ENCODE data around the gene CYP8B1. TPM values are rescaled to one million over a fixed set of nuclear protein-coding genes. Genes with fewer than 3 reads are reported as not detected.

Gene CYP8B1
- total and polyA plus RNA-seq, 2 experiments from 2014 or later, result not detected

- H3K27me3 ChIP-seq (replicated peaks; ENCODE audit: insufficient read depth), result peaks cover 10% of the 10 kb centered on the region
- 32 to 41% methylated on average over 3 of the region's 3 CpGs for WGBS, 2 experiments (ENCODE audit: low coverage in 1 of 2, low lambda C conversion rate in 2 of 2, missing lambda C conversion rate in 2 of 2)
- H3K36me3 ChIP-seq (ENCODE audit: low read depth), result no peaks in the 10 kb centered on the region
- no peak overlapping the region for H3K27ac ChIP-seq
- in situ Hi-C loops (cut with MboI), result no loop called here
- no peak for DNase-seq
- no peaks in the 10 kb centered on the region for H3K9me3 ChIP-seq (ENCODE audit: low read depth)
- no peaks in the 10 kb centered on the region for H3F3A ChIP-seq (ENCODE audit: insufficient read depth)
- H3K79me2 ChIP-seq (ENCODE audit: insufficient read depth), result no peaks in the 10 kb centered on the region
- H2AFZ ChIP-seq, result no peak overlapping the region
- H4K20me1 ChIP-seq (ENCODE audit: insufficient read depth), result no peaks in the 10 kb centered on the region
- H3K4me2 ChIP-seq (ENCODE audit: unreplicated experiment), result no peak overlapping the region
- no peak overlapping the region for H3K9ac ChIP-seq
- H3K4me1 ChIP-seq (ENCODE audit: insufficient read depth), result no peaks in the 10 kb centered on the region
- no peak for TF ChIP-seq EZH2phosphoT487 (IDR thresholded peaks at IDR 0.05; ENCODE audit: insufficient read depth, low read depth)
- no peak for TF ChIP-seq EZH2 (IDR thresholded peaks at IDR 0.05; ENCODE audit: insufficient read depth, poor library complexity, severe bottlenecking)
- no peaks in the 10 kb centered on the region for H3K9me2 ChIP-seq (ENCODE audit: insufficient read depth)
- H3K4me3 ChIP-seq, result no peak overlapping the region
Observed at GRCh38 chr3:42850263-42850662, 25.4 kb downstream of the CYP8B1 start.

- H3K9me2 ChIP-seq (ENCODE audit: insufficient read depth), result no peaks in the 10 kb centered on the region
- no peak overlapping the region for H3K9ac ChIP-seq
- no peak overlapping the region for H3K4me3 ChIP-seq
- no peak overlapping the region for H3K4me2 ChIP-seq (ENCODE audit: unreplicated experiment)
- no peaks in the 10 kb centered on the region for H3K36me3 ChIP-seq (ENCODE audit: low read depth)
- in situ Hi-C loops (cut with MboI), result no loop called here
- no peak for DNase-seq
- H4K20me1 ChIP-seq (ENCODE audit: insufficient read depth), result no peaks in the 10 kb centered on the region
- WGBS, 2 experiments (ENCODE audit: low coverage in 1 of 2, low lambda C conversion rate in 2 of 2, missing lambda C conversion rate in 2 of 2), result 88 to 89% methylated on average over 7 of the region's 7 CpGs
- TF ChIP-seq EZH2 (IDR thresholded peaks at IDR 0.05; ENCODE audit: insufficient read depth, poor library complexity, severe bottlenecking) (no peak), EZH2phosphoT487 (IDR thresholded peaks at IDR 0.05; ENCODE audit: insufficient read depth, low read depth) (no peak)
- no peaks in the 10 kb centered on the region for H3F3A ChIP-seq (ENCODE audit: insufficient read depth)
- H3K79me2 ChIP-seq (ENCODE audit: insufficient read depth), result no peaks in the 10 kb centered on the region
- H3K4me1 ChIP-seq (ENCODE audit: insufficient read depth), result no peaks in the 10 kb centered on the region
- H3K9me3 ChIP-seq (ENCODE audit: low read depth), result no peaks in the 10 kb centered on the region
- peaks cover 8% of the 10 kb centered on the region for H3K27me3 ChIP-seq (replicated peaks; ENCODE audit: insufficient read depth)
- no peak overlapping the region for H3K27ac ChIP-seq
- H2AFZ ChIP-seq, result no peak overlapping the region
Observed at GRCh38 chr3:42849017-42849416, 26.7 kb downstream of the CYP8B1 start.

DNA sequence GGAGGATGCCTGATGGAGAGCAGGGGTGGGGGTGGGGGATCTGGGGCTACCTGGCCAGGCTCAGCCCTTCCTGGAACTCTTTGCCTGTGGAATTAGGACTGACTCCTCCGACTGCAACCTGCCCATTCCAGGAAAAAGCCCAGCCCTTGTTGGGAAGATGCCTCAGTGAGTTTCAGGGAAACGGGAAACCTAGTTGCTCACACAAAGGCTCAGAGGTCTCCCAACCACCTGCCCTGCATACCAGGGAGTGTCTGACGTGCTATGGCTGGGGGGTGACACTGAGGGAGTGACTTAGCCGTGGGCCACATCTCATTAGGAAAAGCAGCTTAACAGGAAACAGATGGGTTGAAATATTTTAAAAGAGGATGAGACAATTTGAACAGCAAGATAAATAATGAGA, 27.9 kb downstream of the CYP8B1 start:
- H4K20me1 ChIP-seq (ENCODE audit: insufficient read depth), result no peaks in the 10 kb centered on the region
- no peak overlapping the region for H3K27ac ChIP-seq
- 4% methylated on average over 3 to 4 of the region's 4 CpGs for WGBS, 2 experiments (ENCODE audit: low coverage in 1 of 2, low lambda C conversion rate in 2 of 2, missing lambda C conversion rate in 2 of 2)

GRCh38 chr3:42846685-42847522, 28.8 kb downstream of the CYP8B1 start:
- H3K79me2 ChIP-seq (ENCODE audit: insufficient read depth), result no peaks in the 10 kb centered on the region
- no peak for TF ChIP-seq EZH2phosphoT487 (IDR thresholded peaks at IDR 0.05; ENCODE audit: insufficient read depth, low read depth)
- no peak for TF ChIP-seq EZH2 (IDR thresholded peaks at IDR 0.05; ENCODE audit: insufficient read depth, poor library complexity, severe bottlenecking)
- H3K27me3 ChIP-seq (replicated peaks; ENCODE audit: insufficient read depth), result no peaks in the 10 kb centered on the region; the same call in 1 of the 2 replicates
- H3K9me2 ChIP-seq (ENCODE audit: insufficient read depth), result no peaks in the 10 kb centered on the region
- H3K4me2 ChIP-seq (ENCODE audit: unreplicated experiment), result no peak overlapping the region
- no peaks in the 10 kb centered on the region for H3K9me3 ChIP-seq (ENCODE audit: low read depth)
- H3K9ac ChIP-seq, result no peak overlapping the region
- 34 to 35% methylated on average over 5 of the region's 5 CpGs for WGBS, 2 experiments (ENCODE audit: low coverage in 1 of 2, low lambda C conversion rate in 2 of 2, missing lambda C conversion rate in 2 of 2)
- in situ Hi-C loops (cut with MboI), result no loop called here
- no peak overlapping the region for H2AFZ ChIP-seq
- H3K4me3 ChIP-seq, result no peak overlapping the region
- H4K20me1 ChIP-seq (ENCODE audit: insufficient read depth), result no peaks in the 10 kb centered on the region
- no peaks in the 10 kb centered on the region for H3K36me3 ChIP-seq (ENCODE audit: low read depth)
- H3K27ac ChIP-seq, result no peak overlapping the region
- no peaks in the 10 kb centered on the region for H3F3A ChIP-seq (ENCODE audit: insufficient read depth)
- no peaks in the 10 kb centered on the region for H3K4me1 ChIP-seq (ENCODE audit: insufficient read depth)
- DNase-seq, result no peak

More for the DNA sequence above, 27.9 kb downstream of the CYP8B1 start:
- Histone ChIP-seq H2AFZ (no peak overlapping the region), H3K79me2 (ENCODE audit: insufficient read depth) (no peaks in the 10 kb centered on the region), H3K4me2 (ENCODE audit: unreplicated experiment) (no peak overlapping the region), H3K4me3 (no peak overlapping the region), H3K9me3 (ENCODE audit: low read depth) (no peaks in the 10 kb centered on the region), H3K36me3 (ENCODE audit: low read depth) (no peaks in the 10 kb centered on the region), H3K9ac (no peak overlapping the region), H3K9me2 (ENCODE audit: insufficient read depth) (no peaks in the 10 kb centered on the region), H3K4me1 (ENCODE audit: insufficient read depth) (no peaks in the 10 kb centered on the region), H3K27me3 (replicated peaks; ENCODE audit: insufficient read depth) (no peaks in the 10 kb centered on the region; the same call in 1 of the 2 replicates), H3F3A (ENCODE audit: insufficient read depth) (no peaks in the 10 kb centered on the region)
- no peak for TF ChIP-seq EZH2phosphoT487 (IDR thresholded peaks at IDR 0.05; ENCODE audit: insufficient read depth, low read depth)
- no peak for TF ChIP-seq EZH2 (IDR thresholded peaks at IDR 0.05; ENCODE audit: insufficient read depth, poor library complexity, severe bottlenecking)
- in situ Hi-C loops (cut with MboI), result no loop called here
- no peak for DNase-seq
